Measurements from ENCODE around the gene ROBO4.

- TF ChIP-seq NFIC (IDR thresholded peaks at IDR 0.05) (no peak), EP300 (IDR thresholded peaks at IDR 0.05; ENCODE audit: borderline replicate concordance) (no peak), CREB1 (IDR thresholded peaks at IDR 0.05; ENCODE audit: low read depth) (no peak), TAF1 (IDR thresholded peaks at IDR 0.05; ENCODE audit: low read depth) (no peak), TCF12 (IDR thresholded peaks at IDR 0.05; ENCODE audit: low read depth) (no peak), FOXM1 (IDR thresholded peaks at IDR 0.05; ENCODE audit: borderline replicate concordance, low read depth) (no peak), YY1 (IDR thresholded peaks at IDR 0.05; ENCODE audit: low read depth) (no peak), ZBTB7A (IDR thresholded peaks at IDR 0.05; ENCODE audit: low read depth) (no peak), MAX (IDR thresholded peaks at IDR 0.05) (no peak)
Observed at GRCh38 chr11:124937336-124937935, 39.8 kb upstream of the ROBO4 start.

All from Ishikawa (cell line).